HepG2 (cell line): ENCODE results near the gene TRAF3. TPM values are rescaled to one million over a fixed set of nuclear protein-coding genes. Genes with fewer than 3 reads are reported as not detected.

Source experiments
- AGO2 ChIP-seq: fragments of 200-400 bp; formaldehyde crosslinking; optimal IDR thresholded peaks from 2 replicates; pipeline ENCODE3; 2017; ENCODE audit warnings: mild to moderate bottlenecking, low read depth, low read length, moderate library complexity
- ATF7 ChIP-seq, 2 experiments: fragments of 450-650 bp in 1 of 2; sonication (generic) in 1 of 2; formaldehyde crosslinking in 1 of 2; IDR thresholded peaks; 2 replicates each; pipeline versions ENCODE4 v1.4.0 to v1.6.1; 2016 to 2020; ENCODE audit warnings: antibody characterized with exemption in 1 of 2, mild to moderate bottlenecking in 1 of 2, missing genetic modification reagents in 1 of 2
- GATA4 ChIP-seq: sonication (generic); IDR thresholded peaks from 2 replicates; pipeline ENCODE4 v1.6.1; 2016; ENCODE audit warnings: antibody characterized with exemption, low read depth, borderline replicate concordance
- HOXA7 ChIP-seq: sonication (generic); formaldehyde crosslinking; IDR thresholded peaks from 2 replicates; pipeline ENCODE4 v1.8.1; 2022; ENCODE audit warnings: mild to moderate bottlenecking, missing genetic modification reagents, moderate library complexity
- RBAK ChIP-seq: sonication (generic); formaldehyde crosslinking; IDR thresholded peaks from 2 replicates; pipeline ENCODE4 v1.5.1; 2020; ENCODE audit warnings: mild to moderate bottlenecking, missing genetic modification reagents
- RXRB ChIP-seq: IDR thresholded peaks from 2 replicates; pipeline ENCODE4 v1.6.1; 2016; ENCODE audit warnings: borderline replicate concordance, missing genetic modification reagents, missing compliant biosample characterization
- SAFB2 ChIP-seq: sonication (generic); formaldehyde crosslinking; IDR thresholded peaks from 2 replicates; pipeline ENCODE4 v1.5.1; 2020; ENCODE audit warnings: missing genetic modification reagents, low read depth, mild to moderate bottlenecking, borderline replicate concordance
- SRF ChIP-seq: IDR thresholded peaks from 2 replicates; pipeline ENCODE4 v1.6.1; 2011; ENCODE audit warnings: mild to moderate bottlenecking, low read depth, low read length, moderate library complexity
- TGIF2 ChIP-seq: IDR thresholded peaks from 2 replicates; pipeline ENCODE4 v1.6.1; 2016; ENCODE audit warnings: control low read depth, missing compliant biosample characterization
- ZMYM3 ChIP-seq: sonication (generic); formaldehyde crosslinking; IDR thresholded peaks from 2 replicates; pipeline ENCODE4 v1.5.1; 2020; ENCODE audit warnings: mild to moderate bottlenecking, missing genetic modification reagents
- ZNF788 ChIP-seq: sonication (generic); formaldehyde crosslinking; IDR thresholded peaks from 2 replicates; pipeline ENCODE4 v1.5.0; 2020; ENCODE audit warnings: mild to moderate bottlenecking, missing genetic modification reagents, borderline replicate concordance
- polyA plus RNA-seq, 8 experiments: library from polyadenylated mRNA; depleted of rRNA in 3 of 8; stranded (reverse) in 7 of 8; unstranded in 1 of 8; fragments of >200 nt; fragmentation: Illumina TruSeq in 4 of 8; extraction: Trizol in 4 of 8; gene quantifications; 2 replicates each; pipeline versions ENCODE4 v1.2.1 to v1.2.3, GENCODE V29; 2011 to 2016; ENCODE audit warnings: low read depth in 4 of 8, missing spikeins in 1 of 8, mixed read lengths in 1 of 8; ENCODE audit not compliant: insufficient read depth in 1 of 8
- total RNA-seq, 5 experiments: library from RNA; depleted of rRNA; stranded (reverse); fragments of >200 nt; fragmentation: Illumina TruSeq; extraction: Trizol; gene quantifications; 2 replicates each; pipeline ENCODE4 v1.2.3, GENCODE V29; 2016; ENCODE audit warnings: low read depth in 1 of 5
- TF ChIP-seq, protein P1 (sequence below): sonication (generic); formaldehyde crosslinking; IDR thresholded peaks from 2 replicates; pipeline ENCODE4 v1.4.0; 2020; ENCODE audit warnings: missing genetic modification reagents
- TF ChIP-seq, protein P2 (sequence below): sonication (generic); formaldehyde crosslinking; IDR thresholded peaks from 2 replicates; pipeline ENCODE4 v1.4.0; 2020; ENCODE audit warnings: mild to moderate bottlenecking, missing genetic modification reagents
- TF ChIP-seq, protein P3 (sequence below): sonication (generic); formaldehyde crosslinking; IDR thresholded peaks from 2 replicates; pipeline ENCODE4 v1.8.1; 2022; ENCODE audit warnings: low read depth, mild to moderate bottlenecking, missing genetic modification reagents
- TF ChIP-seq, protein P4 (sequence below): sonication (generic); formaldehyde crosslinking; conservative IDR thresholded peaks from 2 replicates; pipeline ENCODE4 v1.8.0; 2022; ENCODE audit warnings: missing genetic modification reagents
- TF ChIP-seq, protein P5 (sequence below): sonication (generic); formaldehyde crosslinking; IDR thresholded peaks from 2 replicates; pipeline ENCODE4 v1.4.0; 2020; ENCODE audit warnings: low read depth, missing genetic modification reagents

Gene TRAF3
- total and polyA plus RNA-seq, 2 of the 13 experiments (the other 11 are each of a cell fraction or from before 2014, with no cell fraction given) = 6.9 to 12.2 TPM

DNA sequence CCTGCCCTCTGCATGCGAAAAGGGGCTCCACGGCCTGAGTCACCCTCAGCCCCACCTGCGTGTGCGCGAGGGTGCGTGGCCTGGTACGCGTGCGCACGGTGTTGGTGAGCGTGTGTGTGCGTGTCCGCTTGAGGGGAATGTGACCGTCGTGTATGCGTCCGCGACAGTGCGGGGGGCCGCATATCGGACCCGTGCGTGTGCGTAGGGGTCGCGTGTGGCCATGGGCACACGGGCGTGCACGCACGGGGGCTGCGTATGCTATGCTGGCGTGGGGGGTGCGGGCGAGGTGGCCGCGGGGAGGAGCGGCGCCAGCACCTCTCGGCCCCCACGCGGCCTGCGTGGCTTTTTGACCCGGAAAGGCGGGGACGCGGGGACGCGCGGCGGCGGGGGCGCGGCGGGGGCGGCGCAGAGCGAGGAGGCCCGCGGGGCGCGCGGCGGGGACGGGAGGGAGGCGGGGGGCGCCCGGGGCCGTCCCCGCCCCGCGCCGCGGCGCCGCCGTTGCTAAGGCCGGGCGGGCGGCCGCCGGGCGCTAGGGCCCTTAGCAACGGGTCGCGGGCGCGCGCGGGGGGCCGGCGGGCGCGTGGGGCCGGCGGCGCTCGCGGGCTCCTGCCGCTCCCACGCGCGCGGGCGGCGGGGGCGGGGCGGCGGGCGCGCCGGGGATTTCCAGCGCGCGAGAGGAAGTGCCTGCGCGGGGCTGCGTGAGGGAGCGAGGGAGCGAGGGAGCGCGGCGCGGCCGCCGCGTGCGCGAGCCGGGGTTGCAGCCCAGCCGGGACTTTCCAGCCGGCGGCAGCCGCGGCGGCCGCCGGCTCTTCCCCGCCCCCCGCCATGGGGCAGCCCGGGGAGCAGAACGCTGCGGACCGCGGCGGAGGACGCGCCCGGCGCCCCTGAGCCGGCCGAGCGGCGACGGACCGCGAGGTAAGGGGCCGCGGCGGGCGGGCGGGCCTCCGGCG, at the start of gene TRAF3 (continued):
- TF ChIP-seq, protein P1, sequence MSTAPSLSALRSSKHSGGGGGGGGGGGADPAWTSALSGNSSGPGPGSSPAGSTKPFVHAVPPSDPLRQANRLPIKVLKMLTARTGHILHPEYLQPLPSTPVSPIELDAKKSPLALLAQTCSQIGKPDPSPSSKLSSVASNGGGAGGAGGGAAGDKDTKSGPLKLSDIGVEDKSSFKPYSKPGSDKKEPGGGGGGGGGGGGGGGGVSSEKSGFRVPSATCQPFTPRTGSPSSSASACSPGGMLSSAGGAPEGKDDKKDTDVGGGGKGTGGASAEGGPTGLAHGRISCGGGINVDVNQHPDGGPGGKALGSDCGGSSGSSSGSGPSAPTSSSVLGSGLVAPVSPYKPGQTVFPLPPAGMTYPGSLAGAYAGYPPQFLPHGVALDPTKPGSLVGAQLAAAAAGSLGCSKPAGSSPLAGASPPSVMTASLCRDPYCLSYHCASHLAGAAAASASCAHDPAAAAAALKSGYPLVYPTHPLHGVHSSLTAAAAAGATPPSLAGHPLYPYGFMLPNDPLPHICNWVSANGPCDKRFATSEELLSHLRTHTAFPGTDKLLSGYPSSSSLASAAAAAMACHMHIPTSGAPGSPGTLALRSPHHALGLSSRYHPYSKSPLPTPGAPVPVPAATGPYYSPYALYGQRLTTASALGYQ (CRISPR knock-in tag) = no peak
- TF ChIP-seq ATF7 (IDR thresholded peaks at IDR 0.05) (no peak), ATF7 (CRISPR knock-in tag; IDR thresholded peaks at IDR 0.05) (no peak), GATA4 (no peak), RXRB (CRISPR knock-in tag) (no peak), TGIF2 (CRISPR knock-in tag) (no peak), ZMYM3 (CRISPR knock-in tag) (0 out of 2 replicates have a peak, but pooled peaks have one; percentile 27), SRF (no peak), HOXA7 (CRISPR knock-in tag) (no peak), ZNF788 (CRISPR knock-in tag) (no peak), SAFB2 (CRISPR knock-in tag) (peak; percentile 47; the same call in 1 of the 2 replicates), RBAK (CRISPR knock-in tag) (no peak), AGO2 (peak; percentile 61)
- TF ChIP-seq, protein P2, sequence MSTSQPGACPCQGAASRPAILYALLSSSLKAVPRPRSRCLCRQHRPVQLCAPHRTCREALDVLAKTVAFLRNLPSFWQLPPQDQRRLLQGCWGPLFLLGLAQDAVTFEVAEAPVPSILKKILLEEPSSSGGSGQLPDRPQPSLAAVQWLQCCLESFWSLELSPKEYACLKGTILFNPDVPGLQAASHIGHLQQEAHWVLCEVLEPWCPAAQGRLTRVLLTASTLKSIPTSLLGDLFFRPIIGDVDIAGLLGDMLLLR (CRISPR knock-in tag) = no peak
- TF ChIP-seq, protein P3, sequence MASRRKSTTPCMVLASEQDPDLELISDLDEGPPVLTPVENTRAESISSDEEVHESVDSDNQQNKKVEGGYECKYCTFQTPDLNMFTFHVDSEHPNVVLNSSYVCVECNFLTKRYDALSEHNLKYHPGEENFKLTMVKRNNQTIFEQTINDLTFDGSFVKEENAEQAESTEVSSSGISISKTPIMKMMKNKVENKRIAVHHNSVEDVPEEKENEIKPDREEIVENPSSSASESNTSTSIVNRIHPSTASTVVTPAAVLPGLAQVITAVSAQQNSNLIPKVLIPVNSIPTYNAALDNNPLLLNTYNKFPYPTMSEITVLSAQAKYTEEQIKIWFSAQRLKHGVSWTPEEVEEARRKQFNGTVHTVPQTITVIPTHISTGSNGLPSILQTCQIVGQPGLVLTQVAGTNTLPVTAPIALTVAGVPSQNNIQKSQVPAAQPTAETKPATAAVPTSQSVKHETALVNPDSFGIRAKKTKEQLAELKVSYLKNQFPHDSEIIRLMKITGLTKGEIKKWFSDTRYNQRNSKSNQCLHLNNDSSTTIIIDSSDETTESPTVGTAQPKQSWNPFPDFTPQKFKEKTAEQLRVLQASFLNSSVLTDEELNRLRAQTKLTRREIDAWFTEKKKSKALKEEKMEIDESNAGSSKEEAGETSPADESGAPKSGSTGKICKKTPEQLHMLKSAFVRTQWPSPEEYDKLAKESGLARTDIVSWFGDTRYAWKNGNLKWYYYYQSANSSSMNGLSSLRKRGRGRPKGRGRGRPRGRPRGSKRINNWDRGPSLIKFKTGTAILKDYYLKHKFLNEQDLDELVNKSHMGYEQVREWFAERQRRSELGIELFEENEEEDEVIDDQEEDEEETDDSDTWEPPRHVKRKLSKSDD (CRISPR knock-in tag) = peak; percentile 95
- TF ChIP-seq, protein P4, sequence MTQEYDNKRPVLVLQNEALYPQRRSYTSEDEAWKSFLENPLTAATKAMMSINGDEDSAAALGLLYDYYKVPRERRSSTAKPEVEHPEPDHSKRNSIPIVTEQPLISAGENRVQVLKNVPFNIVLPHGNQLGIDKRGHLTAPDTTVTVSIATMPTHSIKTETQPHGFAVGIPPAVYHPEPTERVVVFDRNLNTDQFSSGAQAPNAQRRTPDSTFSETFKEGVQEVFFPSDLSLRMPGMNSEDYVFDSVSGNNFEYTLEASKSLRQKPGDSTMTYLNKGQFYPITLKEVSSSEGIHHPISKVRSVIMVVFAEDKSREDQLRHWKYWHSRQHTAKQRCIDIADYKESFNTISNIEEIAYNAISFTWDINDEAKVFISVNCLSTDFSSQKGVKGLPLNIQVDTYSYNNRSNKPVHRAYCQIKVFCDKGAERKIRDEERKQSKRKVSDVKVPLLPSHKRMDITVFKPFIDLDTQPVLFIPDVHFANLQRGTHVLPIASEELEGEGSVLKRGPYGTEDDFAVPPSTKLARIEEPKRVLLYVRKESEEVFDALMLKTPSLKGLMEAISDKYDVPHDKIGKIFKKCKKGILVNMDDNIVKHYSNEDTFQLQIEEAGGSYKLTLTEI = no peak
- TF ChIP-seq, protein P5, sequence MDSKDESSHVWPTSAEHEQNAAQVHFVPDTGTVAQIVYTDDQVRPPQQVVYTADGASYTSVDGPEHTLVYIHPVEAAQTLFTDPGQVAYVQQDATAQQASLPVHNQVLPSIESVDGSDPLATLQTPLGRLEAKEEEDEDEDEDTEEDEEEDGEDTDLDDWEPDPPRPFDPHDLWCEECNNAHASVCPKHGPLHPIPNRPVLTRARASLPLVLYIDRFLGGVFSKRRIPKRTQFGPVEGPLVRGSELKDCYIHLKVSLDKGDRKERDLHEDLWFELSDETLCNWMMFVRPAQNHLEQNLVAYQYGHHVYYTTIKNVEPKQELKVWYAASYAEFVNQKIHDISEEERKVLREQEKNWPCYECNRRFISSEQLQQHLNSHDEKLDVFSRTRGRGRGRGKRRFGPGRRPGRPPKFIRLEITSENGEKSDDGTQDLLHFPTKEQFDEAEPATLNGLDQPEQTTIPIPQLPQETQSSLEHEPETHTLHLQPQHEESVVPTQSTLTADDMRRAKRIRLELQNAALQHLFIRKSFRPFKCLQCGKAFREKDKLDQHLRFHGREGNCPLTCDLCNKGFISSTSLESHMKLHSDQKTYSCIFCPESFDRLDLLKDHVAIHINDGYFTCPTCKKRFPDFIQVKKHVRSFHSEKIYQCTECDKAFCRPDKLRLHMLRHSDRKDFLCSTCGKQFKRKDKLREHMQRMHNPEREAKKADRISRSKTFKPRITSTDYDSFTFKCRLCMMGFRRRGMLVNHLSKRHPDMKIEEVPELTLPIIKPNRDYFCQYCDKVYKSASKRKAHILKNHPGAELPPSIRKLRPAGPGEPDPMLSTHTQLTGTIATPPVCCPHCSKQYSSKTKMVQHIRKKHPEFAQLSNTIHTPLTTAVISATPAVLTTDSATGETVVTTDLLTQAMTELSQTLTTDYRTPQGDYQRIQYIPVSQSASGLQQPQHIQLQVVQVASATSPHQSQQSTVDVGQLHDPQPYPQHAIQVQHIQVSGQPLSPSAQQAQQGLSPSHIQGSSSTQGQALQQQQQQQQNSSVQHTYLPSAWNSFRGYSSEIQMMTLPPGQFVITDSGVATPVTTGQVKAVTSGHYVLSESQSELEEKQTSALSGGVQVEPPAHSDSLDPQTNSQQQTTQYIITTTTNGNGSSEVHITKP (CRISPR knock-in tag) = no peak
